Measurements from ENCODE around the gene RNF128.

- TF ChIP-seq CTCF (IDR thresholded peaks at IDR 0.05): no peak
- no peak for TF ChIP-seq POLR2A (IDR thresholded peaks at IDR 0.05)
Measured at GRCh38 chrX:106731590-106731989, 5.1 kb downstream of the RNF128 start.
